HG02970 (cell line): Measurements from ENCODE around the gene LEKR1.
"Not testable (repeated sequence)": the region's sequence is repeated elsewhere in the genome, so short reads cannot be mapped to it uniquely, and the experiment has no call there.

Source experiments
- ATAC-seq: cut with Tn5 transposase; IDR thresholded peaks from one replicate; pipeline ENCODE4 v1.9.1; 2021; ENCODE audit warnings: mild to moderate bottlenecking, moderate library complexity, moderate number of reproducible peaks; ENCODE audit not compliant: unreplicated experiment, low FRiP score

The LEKR1 gene

GRCh38 chr3:156803952-156804741, 22.0 kb upstream of the LEKR1 start:
- ATAC-seq: no peak

GRCh38 chr3:156806698-156807097, 19.5 kb upstream of the LEKR1 start:
- ATAC-seq: no peak

- ATAC-seq: no peak
These were observed 18.1 kb upstream of the LEKR1 start for GRCh38 chr3:156808025-156808424.

- no peak for ATAC-seq
These were observed 14.9 kb upstream of the LEKR1 start for GRCh38 chr3:156811089-156811862.

GRCh38 chr3:156812521-156813335, 13.4 kb upstream of the LEKR1 start:
- ATAC-seq: no peak

- no peak for ATAC-seq
These were observed 11.9 kb upstream of the LEKR1 start for GRCh38 chr3:156814295-156814694.

GRCh38 chr3:156816091-156816793, 9.9 kb upstream of the LEKR1 start:
- peak; percentile 29 for ATAC-seq

GRCh38 chr3:156816794-156817645, 9.1 kb upstream of the LEKR1 start:
- peak; percentile 70 for ATAC-seq

GRCh38 chr3:156817646-156818272, 8.4 kb upstream of the LEKR1 start:
- no peak for ATAC-seq

- ATAC-seq: no peak
These were observed 7.9 kb upstream of the LEKR1 start for GRCh38 chr3:156818273-156818651.

- ATAC-seq: no peak
These were observed 7.3 kb upstream of the LEKR1 start for GRCh38 chr3:156818890-156819289.

GRCh38 chr3:156819842-156820691, 6.1 kb upstream of the LEKR1 start:
- ATAC-seq: no peak

GRCh38 chr3:156820692-156821080, 5.5 kb upstream of the LEKR1 start:
- no peak for ATAC-seq

GRCh38 chr3:156822626-156823260, 3.4 kb upstream of the LEKR1 start:
- ATAC-seq: not testable (repeated sequence)

- peak; percentile 41 for ATAC-seq
These were observed 384 bp upstream of the LEKR1 start for GRCh38 chr3:156825795-156826143.

GRCh38 chr3:156826896-156827882, 1.0 kb downstream of the LEKR1 start:
- no peak for ATAC-seq

- no peak for ATAC-seq
These were observed 4.9 kb downstream of the LEKR1 start for GRCh38 chr3:156831006-156831405.
